GM18951 (cell line): Measurements from ENCODE around the gene MTF1.

Experiments
- POLR2A ChIP-seq: IDR thresholded peaks from 4 replicates; pipeline ENCODE4 v1.6.1; 2011; ENCODE audit warnings: mild to moderate bottlenecking; ENCODE audit not compliant: insufficient read length, insufficient read depth; ENCODE audit errors: extremely low read depth
- in situ Hi-C: fragments of 300-500 bp; cut with MboI; formaldehyde crosslinking; loops from one replicate; pipeline ENCODE4 v1.12.0; 2022; ENCODE audit warnings: low sequenced_read_pairs, mixed read lengths, inconsistent platforms; ENCODE audit not compliant: unreplicated experiment

The MTF1 gene

GRCh38 chr1:37888022-37888700 is 28.8 kb upstream of the MTF1 start:
- in situ Hi-C loops = loop anchor here (25.0 kb wide), 1 partner anchor 949 kb away; no protein-coding TSS in a partner anchor
- no peak for TF ChIP-seq POLR2A

DNA sequence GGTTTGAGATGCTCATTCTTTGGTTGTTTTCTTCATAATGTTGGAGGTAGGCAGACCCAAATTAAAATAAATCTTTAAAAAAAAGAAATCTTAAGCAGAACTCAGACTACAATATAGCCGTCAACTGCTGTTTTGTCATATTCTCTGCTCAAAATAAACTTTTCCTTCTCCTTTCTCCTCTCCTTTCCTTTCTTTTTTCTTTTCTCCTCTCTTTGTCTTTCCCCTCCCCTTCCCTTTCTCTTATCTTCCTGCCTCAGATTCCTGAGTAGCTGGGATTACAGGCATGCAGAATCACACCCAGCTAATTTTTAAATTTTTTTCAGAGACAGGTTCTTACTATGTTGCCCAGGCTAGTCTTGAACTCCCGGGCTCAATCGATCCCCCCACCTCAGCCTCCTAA is 24.8 kb upstream of the MTF1 start:
- TF ChIP-seq POLR2A = no peak
- in situ Hi-C loops = loop anchor here (25.0 kb wide), 1 partner anchor 953 kb away; no protein-coding TSS in a partner anchor

DNA sequence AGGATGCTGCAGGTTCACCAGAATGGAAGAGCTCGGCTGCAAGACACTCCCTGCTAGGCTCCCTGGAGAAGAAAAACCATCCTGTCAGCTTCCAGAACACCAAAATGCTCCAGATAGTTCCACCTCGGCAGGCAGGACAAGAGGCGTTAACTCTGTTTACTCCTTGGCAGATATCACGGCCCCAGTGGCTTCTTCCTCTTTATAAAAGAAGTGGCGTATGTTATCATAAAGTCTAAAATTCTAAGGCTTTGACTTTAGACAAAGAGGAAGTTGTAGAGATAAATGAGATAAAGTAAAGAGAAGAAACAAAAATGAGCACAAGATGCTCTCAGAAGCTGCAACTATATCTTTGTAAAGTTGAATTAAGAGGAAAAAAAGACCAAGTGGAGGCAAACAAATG is 24.3 kb upstream of the MTF1 start:
- in situ Hi-C loops = loop anchor here (25.0 kb wide), 1 partner anchor 954 kb away; no protein-coding TSS in a partner anchor
- no peak for TF ChIP-seq POLR2A

DNA sequence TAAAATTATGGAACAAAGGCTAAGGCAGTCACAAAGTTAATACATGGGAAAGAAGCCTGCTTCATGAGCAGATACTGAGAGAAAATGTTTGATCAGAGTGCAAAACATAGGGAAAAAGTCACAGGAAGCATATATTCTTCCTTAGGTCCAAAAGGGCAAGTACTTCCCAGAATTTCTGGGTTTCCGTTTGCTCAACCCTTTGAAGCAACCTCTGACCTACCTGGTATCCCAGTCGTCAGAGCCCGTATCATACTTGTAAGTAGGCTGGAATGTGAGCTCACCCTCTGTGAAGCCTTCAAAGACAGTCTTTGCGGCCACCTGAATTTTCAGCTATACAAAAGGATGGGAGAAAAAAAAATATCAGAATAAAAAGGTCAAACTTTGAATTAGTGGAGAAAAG is 20.5 kb upstream of the MTF1 start:
- in situ Hi-C loops = loop anchor here (25.0 kb wide), 1 partner anchor 957 kb away; no protein-coding TSS in a partner anchor
- TF ChIP-seq POLR2A = no peak

GRCh38 chr1:37878071-37878470 is 18.7 kb upstream of the MTF1 start:
- TF ChIP-seq POLR2A = no peak
- in situ Hi-C loops = loop anchor here (25.0 kb wide), 1 partner anchor 959 kb away; no protein-coding TSS in a partner anchor

- TF ChIP-seq POLR2A = no peak
- in situ Hi-C loops = loop anchor here (25.0 kb wide), 1 partner anchor 961 kb away; no protein-coding TSS in a partner anchor
Observed at GRCh38 chr1:37875833-37876232, 16.4 kb upstream of the MTF1 start.

GRCh38 chr1:37872692-37873091 is 13.3 kb upstream of the MTF1 start:
- in situ Hi-C loops = no loop called here
- no peak for TF ChIP-seq POLR2A

- in situ Hi-C loops = no loop called here
- no peak for TF ChIP-seq POLR2A
Observed at GRCh38 chr1:37868466-37868865, 9.1 kb upstream of the MTF1 start.

DNA sequence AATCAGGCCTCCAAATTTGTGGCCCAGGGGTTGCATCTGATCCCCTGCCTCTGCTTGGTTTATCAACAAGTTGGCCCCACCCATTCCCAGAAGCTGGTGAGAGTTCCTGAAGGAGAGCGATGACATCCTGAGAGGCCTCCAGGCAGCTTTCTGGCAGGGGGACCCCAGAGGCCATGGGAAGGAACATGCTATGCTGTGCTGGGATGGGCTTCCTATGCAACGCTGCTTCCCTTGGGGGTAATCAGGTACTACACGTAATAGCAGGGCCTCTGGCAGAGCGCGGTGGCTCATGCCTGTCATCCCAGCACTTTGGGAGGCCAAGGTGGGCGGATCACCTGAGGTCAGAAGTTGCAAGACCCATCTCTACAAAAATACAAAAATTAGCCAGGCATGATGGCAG is 8.4 kb upstream of the MTF1 start:
- in situ Hi-C loops = no loop called here
- no peak for TF ChIP-seq POLR2A

- in situ Hi-C loops = no loop called here
- no peak for TF ChIP-seq POLR2A
Observed at GRCh38 chr1:37866491-37866890, 7.1 kb upstream of the MTF1 start.

DNA sequence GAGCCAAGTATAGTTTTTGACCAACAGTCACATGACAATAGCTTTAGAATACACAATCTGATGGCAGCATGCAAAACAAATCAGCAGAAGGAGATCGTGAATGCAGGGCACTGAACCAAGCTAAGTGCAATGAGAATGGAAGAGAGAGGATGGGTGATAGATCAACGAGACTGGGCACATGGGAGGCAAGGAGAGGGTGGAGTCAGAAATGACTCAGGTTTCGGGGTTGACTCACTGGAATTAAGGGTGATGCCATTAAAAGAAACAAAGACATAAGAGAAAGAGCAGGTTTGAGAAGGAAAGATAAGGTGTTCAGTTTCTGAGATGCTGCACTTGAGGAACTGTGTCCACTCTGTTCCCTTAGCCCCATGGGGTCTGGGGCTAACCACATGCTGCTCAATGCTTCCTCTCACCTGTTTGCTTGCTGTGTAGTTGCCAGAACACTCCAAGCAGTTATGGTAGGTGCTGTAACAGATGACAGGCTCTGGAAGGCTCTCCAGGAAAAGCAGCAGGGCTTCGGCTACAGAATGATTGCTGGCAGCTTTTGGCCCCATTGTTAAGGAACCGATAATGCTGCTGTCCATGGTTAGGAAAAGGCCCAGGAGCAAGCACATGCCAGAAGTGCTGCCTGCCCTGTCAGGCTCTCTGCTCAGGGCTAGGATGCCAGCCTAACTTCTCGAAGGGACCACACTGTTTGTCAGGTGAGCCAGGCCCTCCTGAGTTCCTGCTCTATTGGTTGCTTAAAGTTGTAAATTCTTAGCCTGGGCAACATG is 6.1 kb upstream of the MTF1 start:
- no peak for TF ChIP-seq POLR2A
- in situ Hi-C loops = no loop called here

GRCh38 chr1:37862330-37862729 is 2.9 kb upstream of the MTF1 start:
- in situ Hi-C loops = no loop called here
- no peak for TF ChIP-seq POLR2A

- no peak for TF ChIP-seq POLR2A
- in situ Hi-C loops = no loop called here
Observed at GRCh38 chr1:37861151-37861550, 1.8 kb upstream of the MTF1 start.

GRCh38 chr1:37860346-37860666 is 914 bp upstream of the MTF1 start:
- TF ChIP-seq POLR2A = no peak
- in situ Hi-C loops = no loop called here
